Stimulated activated CD4-positive, alpha-beta T cell treated with anti-CD3 and anti-CD28 coated beads, Interleukin-1b, Interleukin-23, amount 100 ng/mL, for 48 hours (primary cell): ENCODE results near the gene MBOAT1.

ENCODE experiments used
- DNase-seq: peaks from one replicate; pipeline ENCODE4 v3.0.0-alpha.2; 2020

Gene MBOAT1

DNA sequence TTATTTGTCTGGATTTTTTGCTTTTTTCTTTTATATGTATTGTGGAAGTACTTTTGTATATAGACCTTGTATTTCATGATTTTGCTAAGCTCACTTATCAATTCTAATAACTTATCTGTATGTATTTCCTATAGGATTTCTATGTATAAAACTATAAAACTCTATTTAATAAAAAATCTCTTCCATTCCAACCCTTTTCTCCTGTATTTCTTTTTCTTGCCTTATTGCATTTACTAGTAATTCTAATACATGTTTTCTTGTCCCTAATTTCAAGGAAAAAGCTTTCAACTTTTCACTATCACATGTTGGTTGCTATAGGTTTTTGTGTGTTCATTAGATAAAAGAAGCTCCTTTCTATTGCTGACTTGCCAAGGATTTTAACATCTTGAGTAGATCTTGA is 125.3 kb downstream of the MBOAT1 start:
- DNase-seq: no peak

DNA sequence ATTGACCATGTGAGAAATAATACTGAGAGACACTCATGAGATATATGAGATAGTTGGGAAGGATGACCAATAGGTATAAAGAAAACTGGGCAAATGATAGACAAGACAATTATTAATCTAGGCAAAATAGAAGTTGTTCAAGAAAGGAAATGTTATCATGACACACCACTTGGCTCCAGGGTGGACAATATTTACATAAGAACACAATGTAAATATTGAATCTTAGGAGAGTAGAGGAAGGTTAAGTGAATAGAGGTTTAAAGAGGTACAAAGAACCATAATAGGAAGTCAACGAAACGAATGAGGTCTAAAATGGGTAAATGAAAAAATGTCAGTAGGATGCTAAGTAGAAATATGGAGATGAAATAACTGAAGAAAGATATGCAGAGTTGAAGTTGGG is 126.5 kb downstream of the MBOAT1 start:
- DNase-seq: no peak

DNA sequence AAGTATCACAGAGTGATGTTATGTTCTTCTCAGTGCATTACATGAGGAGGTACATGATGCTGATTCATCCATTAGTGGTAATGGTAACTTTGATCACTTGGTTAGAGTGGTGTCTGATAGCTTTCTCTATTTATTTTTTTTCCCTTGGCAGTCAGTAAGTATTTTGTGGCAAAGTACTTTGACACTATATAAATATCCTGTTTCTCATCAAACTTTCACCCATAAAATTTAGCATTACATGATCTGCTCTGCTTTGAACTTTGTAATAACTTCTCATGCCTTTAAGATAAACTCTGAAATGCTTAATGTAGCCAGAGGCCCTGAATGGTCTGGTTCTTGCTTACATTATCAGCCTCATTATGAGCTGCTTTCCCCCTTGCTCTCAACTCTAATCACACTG is 127.9 kb downstream of the MBOAT1 start:
- DNase-seq: no peak

DNA sequence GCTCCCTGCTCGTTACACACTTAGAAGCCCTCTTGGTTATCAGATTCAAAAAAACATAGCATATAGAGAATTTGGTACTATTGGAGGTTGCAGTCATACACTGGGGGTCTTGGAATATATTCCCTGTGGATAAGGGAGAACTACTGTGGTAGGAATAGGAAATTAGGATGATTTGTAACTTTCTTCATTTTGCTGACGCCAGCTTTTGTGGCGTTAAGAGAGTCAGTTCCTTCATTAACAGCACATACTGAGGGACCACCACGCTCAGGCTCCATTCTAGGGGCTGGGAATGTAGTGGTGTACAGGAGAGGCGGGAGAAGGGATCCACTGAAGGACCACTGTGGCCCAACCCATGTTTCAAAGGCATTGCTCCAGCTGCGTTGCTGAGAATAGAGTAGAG is 140.3 kb downstream of the MBOAT1 start:
- DNase-seq: no peak

DNA sequence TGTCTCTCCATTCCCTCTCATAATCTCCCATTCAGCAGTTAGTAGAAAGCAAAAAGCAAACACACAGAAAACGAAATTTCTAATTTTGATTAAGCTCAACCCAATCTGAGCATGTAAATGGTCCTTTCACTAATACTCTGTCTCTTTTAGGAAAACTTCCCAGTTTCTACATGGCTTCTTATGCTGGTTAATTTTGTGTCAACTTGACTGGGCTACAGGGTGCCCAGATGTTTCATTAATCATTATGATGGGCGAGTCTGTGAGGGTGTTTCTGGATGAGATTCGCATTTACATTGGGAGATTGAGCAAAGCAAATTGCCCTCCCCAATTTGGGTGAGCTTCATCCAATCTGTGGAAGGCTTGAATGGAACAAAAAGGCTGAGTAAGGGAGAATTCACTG is 142.2 kb downstream of the MBOAT1 start:
- DNase-seq: no peak

DNA sequence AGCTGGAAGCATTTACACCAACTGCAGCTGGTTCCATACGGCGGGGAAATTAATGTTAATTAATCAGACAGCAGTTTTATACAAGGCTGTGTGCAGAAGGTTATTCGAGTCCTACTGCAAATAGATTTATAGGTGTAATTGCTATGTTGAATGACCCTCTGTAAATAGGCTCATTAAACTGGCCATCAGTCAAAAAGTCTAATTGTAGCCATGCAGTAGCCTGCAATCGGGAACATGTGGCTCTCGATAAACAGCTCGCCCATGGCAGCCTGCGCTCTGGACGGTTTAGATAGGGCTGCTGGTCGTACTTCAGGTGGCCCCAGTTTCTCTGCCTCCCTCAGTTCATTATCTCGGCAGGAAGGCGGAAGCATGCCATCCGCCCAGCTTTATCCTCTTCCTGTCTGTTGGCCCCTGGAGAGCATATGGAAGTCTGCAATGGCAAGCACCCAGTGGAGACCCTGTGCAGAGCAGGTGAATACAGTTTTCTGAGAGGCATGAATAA is 143.2 kb downstream of the MBOAT1 start:
- no peak for DNase-seq

DNA sequence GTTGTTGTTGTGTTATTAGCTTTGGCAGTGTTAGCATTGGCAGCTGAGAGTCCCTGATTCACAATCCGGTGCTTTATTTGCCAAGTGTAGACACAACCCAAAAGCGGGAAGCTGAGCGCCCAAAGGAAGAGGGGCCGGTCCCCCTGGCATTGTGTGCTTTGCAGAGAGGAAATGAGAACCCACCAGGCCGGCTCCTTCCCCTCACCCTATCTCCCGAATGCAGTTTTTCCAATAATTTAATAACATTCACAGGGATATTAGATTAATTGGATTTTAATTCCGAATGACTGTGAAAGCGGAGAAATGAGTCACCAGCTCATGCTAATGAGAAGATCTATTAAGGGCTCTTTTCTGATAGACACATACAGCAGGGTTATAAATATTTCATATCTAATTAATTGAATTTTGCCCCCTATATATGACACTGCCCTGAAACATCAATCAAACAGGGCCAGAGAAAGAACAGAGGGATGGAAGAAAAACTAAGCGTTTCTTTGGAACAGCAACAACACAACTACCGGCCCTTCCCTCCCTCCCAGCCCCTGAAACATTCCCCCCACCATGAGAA is 143.8 kb downstream of the MBOAT1 start:
- DNase-seq: no peak

DNA sequence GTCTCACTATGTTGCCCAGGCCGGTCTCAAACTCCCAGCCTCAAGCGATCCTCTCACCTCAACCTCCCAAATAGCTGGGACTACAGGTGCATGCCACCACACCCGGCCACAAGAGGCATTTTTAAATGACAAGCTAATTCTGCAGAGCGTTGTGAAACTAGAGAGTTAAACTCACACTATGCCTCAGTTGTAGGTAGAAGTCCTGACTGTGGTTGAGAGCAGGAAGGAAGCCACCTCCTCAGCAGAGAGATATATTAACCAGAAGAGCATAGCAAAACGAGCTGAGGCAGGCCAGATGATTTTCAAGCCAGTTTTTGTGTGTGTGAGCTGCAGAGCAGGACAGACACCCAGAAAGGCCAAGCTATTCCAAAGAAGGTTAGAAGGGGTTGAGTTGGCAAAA is 150.3 kb downstream of the MBOAT1 start:
- no peak for DNase-seq

DNA sequence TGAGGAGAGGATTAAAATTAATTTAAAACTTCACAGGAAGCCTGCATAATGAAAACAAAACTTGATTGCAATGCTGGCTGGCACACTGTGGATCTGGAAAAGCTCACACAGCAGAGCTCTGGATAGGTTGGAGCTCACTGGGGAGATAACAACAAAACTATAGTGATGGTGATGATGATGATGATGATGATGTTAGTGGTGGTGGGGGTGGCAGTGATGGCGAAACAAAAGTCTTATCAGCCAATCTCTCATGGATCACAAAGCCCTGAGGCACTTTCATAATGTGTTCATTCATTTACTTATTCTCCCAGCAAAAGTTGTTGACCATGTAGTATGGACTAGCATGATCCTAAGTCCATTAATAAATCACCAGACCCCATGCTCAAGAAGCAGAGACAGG is 152.0 kb downstream of the MBOAT1 start:
- DNase-seq: no peak

DNA sequence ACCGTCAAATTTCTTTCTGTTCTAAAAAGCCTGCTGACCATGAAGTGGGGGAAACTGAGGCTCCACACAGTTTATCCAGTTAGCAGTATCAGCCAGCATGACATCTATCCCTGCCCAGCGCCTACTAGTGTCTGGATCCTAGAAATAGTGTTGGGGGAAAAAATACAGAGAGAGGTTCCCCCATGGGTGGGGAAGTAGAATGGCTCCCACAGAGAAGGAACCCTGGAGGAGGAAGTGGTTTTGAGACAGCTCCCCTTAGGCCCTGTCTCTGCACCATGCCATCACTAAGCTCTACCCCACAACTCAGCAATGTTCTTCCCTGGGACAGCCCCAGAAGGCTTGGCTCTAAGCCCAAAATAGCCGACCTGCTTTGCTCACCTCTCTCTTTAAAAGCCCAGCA is 153.4 kb downstream of the MBOAT1 start:
- DNase-seq: no peak

DNA sequence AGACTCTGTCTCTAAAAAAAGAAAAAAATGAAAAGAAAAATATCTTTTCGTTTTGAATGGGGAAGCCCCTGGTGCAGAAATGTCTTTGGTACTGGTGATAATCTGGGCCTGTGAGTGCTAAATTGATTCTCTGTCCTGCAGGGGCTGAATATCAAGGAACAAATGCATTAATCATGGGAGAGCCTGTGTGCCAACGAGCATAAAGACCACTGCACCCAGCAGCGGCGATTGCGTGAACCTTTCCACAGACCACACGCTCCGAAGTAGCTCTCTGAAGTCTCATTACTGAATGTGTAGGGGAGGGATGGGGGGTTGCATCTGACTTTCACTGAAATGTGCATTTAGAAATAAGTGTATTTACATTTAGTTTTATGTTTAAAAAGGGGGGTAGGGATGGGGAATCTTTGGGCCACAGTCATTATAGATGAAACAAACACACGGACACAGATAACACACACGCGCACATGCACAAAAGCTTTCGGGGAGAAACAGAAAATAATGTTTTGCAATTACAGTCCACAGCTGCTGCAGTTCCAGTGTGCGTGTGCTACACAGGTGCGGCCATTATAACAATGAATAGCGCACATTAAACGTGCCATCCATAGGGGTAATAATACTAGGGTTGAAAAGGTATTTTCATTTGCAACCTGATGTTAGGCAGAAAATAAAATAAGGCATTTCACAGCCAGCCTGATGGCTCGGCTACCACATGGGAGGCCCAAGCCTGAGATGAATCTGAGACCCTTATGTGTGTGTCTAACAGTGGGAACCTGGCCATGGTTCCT is 154.0 kb downstream of the MBOAT1 start:
- DNase-seq: no peak

DNA sequence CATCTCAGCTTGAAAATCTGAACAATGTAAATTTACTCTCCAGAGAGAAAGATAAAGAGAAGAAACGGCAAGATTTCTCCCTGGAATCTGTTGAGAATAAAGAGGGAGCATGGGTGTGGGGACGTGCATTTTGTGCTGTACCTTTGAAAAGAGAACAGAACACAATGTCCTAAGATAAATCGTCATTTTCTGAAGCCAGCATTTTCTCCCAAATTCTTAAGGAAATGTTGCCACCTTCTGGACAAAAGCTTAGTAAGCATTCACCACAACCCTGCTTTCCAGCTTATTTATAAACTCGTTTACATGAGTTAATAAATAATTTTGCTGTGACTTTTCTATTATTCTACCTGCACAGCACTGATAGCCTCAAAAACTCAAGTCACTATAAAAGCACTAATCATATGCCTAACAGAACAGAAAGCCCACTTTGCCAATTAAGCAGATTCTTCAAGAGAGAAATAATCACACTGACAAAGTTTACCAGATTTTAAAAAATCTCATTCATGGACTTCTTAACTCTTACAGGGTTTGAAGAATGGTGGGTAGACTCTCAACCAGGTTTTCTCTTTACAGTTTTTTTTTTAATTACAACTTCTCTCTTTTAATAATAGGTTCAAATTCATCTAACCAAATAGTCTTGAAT is 155.8 kb downstream of the MBOAT1 start:
- no peak for DNase-seq

DNA sequence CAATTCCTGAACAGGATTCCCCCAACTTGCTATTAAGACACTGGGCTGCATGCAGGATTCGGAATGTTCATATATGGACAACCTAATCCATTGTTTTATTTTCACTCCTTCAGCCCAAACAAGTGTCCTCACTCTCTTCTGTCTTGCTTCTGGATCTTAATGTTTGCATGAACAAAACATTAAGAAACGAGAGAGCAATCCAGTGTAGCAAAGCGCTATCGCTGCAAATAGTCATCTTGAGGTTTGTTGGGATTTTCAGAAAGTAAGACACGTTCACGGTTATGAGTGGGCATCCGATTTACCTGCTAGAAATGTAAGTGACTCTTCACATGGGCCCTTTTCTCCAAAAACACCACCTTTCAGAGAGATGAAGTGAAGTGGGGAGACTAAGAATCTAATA is 156.4 kb downstream of the MBOAT1 start:
- no peak for DNase-seq
